GM19324 (cell line): ENCODE data around the gene OR4F15.

ENCODE experiments used
- ATAC-seq: cut with Tn5 transposase; IDR thresholded peaks from one replicate; pipeline ENCODE4 v1.9.1; 2021; ENCODE audit warnings: mild to moderate bottlenecking, moderate library complexity; ENCODE audit not compliant: unreplicated experiment, low FRiP score

Gene OR4F15

DNA sequence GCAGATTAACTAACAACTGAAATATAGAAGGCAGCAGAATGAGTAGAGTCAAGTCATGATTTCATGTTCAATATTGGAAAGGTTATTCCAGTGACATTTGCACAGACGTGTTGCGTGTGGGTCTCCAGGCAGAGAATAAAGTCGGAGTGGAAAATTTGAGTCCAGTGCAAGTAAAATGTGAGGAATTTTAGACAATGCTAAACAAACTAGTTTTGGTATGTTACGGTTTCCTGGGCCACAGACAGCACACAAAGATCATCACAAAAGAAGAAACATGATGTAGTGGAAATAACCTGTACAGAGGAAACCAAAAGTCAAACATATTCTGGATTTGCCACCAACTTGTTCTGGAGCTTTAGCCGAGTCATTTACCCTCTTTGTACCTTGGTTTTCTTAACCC, 8.3 kb upstream of the OR4F15 start:
- no peak for ATAC-seq

DNA sequence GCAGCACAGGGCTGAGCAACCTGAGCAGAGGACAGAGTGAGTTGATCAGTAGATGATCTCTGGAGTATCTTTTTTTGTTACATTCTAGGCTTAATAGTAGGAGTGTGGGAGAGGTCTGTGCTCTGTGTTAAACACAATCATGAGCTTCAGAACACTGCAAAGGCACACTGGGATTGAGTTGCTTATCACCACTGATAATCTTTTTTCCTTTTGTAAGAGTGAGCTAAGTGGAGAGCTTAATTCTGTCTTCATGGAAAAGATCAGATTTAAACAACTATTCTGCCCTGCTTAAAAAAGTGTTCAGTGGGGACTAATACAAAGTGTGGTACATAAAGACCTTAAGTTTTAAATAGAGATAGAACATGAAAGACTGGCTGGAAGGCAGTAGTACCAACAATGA, 7.6 kb upstream of the OR4F15 start:
- ATAC-seq, result no peak

DNA sequence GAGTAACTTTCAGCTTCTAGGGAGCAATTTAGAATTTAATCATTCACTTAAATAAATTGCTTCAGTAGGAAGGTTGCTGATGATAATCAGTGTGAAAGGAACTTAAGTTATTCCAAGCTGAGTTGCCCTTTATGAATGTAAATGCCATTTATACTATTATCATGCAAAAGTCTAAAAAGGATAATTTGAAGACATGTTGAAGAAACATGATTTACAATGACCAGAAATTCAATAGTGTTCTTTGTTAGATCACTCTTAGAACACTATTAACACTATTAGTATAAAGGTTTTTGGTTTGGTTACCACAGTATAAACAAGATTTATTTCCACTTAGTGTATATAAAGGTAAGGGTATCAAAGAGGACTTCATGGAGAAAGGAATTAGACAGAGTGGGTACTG, 7.1 kb upstream of the OR4F15 start:
- ATAC-seq, result no peak

DNA sequence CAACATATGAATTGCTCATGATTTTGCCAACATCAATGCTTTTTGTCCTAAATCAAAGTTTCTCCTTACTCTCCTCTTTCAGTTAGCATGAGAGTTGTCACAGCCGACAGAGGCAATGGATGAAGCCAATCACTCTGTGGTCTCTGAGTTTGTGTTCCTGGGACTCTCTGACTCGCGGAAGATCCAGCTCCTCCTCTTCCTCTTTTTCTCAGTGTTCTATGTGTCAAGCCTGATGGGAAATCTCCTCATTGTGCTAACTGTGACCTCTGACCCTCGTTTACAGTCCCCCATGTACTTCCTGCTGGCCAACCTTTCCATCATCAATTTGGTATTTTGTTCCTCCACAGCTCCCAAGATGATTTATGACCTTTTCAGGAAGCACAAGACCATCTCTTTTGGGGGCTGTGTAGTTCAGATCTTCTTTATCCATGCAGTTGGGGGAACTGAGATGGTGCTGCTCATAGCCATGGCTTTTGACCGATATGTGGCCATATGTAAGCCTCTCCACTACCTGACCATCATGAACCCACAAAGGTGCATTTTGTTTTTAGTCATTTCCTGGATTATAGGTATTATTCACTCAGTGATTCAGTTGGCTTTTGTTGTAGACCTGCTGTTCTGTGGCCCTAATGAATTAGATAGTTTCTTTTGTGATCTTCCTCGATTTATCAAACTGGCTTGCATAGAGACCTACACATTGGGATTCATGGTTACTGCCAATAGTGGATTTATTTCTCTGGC, 6.2 kb upstream of the OR4F15 start:
- ATAC-seq, result no peak

DNA sequence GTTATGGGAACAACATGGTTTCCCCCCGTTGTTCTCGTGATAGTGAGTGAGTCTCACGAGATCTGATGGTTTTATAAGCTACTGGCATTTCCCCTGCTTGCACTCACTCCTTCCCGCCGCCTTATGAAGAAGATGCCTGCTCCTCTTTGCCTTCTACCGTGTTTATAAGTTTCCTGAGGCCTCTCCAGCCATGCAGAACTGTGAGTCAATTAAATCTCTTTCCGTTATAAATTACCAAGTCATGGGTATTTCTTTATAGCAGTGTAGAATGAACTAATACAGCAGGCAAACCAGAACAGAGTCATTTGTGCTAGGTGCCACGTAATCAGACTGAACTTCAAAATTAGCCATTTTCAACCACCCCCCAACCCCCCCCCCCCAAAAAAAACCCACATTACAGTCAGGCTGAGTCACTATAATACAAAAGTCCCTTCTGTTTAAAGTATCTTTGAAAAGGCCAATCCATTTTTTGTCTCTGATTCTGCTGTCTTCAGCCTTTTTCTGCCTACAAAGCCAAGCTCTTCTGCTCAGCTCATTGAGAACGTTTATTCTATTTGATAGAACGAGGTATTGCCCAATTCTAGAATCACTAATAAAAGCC, 4.6 kb upstream of the OR4F15 start:
- no peak for ATAC-seq

DNA sequence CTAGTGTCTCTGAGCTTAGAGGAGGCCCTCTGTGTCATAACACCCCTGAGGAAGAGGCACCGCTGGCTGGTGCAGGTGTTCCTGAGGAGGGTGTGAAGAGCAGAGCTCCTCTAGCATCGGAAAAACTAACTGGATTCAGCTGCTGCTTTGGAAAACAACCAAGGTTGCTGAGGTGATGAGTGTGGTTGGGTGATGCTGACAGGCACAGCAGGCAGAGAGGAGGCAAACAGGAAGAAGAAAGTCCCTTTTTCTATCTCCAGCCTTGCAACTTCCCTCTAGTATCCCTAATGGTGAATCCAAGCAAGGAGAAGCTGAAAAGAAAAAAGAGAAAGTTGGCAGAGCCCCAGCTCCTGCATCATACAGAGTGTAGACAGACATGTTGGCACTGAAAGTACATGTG, 3.8 kb upstream of the OR4F15 start:
- ATAC-seq, result no peak

DNA sequence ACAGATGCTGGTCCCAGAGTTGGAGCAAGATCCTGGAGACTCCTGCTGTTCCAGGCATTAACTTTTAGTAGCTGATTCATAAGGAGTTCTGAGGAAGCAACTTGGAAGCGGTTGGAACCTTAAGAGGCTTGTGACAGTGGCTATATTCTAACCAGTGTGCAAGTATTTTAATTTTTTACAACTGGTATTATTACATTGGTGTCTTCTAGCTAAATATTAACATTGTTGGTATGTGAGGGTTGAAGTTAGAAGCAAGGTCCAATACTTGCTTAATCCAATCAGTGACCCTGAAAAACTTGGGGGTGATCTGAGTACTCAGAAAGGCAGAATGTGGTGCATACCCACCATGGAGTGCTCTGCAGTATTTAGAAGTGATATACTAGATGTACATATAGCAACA, 1.5 kb upstream of the OR4F15 start:
- no peak for ATAC-seq

DNA sequence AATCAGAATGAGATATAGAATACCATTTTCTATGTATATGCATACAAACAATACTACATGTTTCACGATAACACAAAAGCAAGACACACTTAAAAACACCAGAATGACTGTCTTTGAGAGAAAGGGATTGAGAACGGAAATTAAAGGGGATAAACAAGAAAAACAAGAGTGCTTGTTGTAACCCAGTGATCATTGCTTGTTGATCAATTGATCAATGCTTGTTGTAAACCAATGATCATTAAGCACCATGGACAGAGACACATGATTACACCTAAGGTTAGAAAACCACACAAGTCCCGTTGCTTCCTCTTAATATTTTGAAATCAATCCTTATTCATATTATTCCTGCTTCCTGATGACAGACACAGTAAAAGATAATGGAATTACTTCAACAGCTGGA, 1.1 kb upstream of the OR4F15 start:
- ATAC-seq, result no peak

DNA sequence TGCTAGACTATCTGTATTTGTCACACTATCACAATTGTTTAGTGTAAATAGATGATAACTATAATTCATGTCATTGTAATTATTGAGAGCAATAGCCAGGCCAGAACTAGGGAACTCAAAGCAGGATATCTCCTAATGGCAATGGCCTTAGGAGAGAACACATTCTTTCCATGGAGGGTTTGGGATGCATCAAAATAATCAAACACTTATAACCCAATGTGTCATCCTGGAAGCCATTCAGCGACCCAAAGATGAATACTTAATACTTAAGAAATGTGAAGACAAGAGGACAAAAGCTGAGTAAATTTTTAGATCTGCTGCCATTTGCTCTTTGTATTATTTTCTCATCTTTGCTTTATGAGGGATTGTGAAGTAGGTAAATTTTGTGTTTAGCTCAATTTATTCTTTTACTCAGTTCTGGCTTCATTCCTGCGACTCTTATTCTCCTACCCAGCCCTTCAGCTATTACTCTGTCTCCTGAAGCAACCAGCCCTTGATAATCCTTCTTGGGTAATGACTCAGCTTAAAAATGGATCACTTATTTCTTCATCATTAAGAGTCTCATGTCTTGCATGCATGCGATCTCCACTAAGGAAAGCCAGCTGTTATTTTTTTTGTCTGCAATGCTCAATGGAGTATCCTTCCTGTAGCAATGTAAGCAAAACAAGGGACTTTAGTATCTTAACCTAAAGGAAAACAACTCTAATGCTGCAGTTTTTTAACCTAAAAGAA, 2.0 kb downstream of the OR4F15 start:
- ATAC-seq, result no peak

DNA sequence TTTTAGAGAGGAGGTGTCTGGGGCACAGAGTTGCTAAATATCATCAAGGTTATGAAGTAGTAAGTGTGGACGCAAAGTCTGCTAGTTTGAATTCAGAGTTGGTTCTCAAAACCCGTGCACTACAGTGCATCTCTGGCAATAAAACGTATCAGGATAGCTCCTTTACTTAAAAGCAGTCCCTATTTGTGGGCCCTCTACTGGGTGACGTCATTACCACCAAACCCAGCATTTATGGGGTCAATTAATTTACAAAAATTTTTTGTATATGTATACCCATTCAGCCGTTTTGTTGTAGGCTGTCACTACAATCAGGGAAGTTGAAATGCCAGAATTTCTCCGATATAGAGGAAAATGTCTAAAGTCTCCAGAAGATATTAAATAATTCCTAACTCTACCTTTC, 8.8 kb downstream of the OR4F15 start:
- ATAC-seq, result no peak

DNA sequence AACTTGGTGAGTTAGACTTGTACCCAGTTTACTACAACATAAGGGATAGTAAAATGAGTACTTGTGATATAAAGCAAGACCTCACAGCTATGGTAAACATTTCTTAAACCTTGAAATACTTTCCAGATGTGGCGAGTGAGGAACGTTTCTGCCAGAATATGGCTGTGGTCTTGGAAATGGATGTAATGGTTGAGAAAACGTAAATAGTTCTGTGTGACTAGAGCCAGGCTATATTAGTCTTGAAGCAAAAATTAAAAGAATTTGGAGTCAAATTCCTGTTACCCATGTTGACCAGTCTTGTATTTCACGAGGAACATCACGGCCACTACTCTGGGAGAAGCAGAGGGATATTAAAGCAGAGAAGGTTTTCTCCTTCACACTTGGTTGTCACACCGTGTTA, 15.3 kb downstream of the OR4F15 start:
- ATAC-seq, result no peak

DNA sequence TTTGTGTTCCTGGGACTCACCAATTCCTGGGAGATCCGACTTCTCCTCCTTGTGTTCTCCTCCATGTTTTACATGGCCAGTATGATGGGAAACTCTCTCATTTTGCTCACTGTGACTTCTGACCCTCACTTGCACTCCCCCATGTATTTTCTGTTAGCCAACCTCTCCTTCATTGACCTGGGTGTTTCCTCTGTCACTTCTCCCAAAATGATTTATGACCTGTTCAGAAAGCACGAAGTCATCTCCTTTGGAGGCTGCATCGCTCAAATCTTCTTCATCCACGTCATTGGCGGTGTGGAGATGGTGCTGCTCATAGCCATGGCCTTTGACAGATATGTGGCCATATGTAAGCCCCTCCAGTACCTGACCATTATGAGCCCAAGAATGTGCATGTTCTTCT, 16.8 kb downstream of the OR4F15 start:
- no peak for ATAC-seq

DNA sequence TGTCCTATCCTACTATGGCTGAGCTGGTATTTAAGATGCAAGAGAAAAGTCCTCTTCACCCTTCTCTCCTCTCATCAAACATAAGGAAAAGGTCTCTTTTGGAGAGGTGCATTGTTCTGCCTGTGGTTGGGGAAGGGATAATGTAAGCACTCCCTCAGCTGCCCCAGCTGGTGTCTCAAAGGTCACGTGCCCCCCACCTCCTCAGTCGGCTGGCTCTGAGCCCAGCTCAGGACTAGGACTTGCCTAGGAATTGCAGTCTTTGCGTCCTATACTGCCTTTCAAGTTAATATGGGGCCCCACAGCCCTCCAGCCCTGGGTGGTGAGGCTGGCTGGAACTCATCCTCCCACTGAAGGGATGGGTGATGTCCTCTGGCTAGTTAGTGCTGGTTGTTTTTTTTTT, 29.7 kb downstream of the OR4F15 start:
- no peak for ATAC-seq

DNA sequence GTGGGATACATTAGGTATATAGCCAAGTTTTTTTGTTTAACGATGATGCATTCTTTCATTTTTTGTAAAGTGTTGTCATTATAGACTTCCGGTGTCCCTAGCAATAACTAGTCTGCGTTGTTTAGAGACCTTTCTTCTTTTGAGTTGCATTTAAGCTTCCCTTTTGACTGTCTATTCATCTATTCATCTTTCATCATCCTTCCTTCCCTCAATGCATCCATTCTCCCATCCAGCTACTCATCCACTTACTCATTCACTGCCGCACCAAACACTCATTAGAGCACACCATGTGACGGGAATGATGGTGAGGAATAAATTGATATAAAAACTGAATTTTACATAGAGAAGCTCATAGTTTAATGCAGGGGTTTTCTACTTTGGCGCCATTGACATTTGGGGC, 32.9 kb downstream of the OR4F15 start:
- no peak for ATAC-seq

DNA sequence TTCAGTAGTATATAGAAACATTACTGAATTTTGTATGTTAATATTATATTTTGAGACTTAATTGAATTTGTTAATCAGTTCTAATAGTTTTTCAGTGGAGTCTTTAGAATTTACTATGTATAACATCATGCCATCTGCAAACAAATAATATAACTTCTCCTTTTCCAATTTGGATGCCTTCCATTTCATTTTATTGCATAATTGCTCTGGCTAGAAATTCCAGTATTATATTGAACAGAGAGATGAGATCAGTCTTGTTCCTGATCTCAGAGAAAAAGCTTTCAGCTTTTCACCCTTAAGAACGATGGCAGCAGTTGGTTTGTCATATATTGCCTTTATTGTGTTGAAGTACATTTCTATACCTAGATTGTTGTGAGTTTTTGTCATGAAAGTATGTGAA, 40.4 kb downstream of the OR4F15 start:
- no peak for ATAC-seq
